Coronary artery (tissue), 2 donors: ENCODE results near the gene S100A2.

Experiments
- DNase-seq: peaks from one replicate; pipeline ENCODE4 v3.0.0-alpha.2; 2017; ENCODE audit warnings: low spot score
- H3K27ac ChIP-seq, 2 donors: fragments of 200-600 bp; sonication (generic); one replicate each; pipeline ENCODE4 v1.5.1; 2016 to 2019
- H3K4me3 ChIP-seq: fragments of 200-600 bp; sonication (generic); 2 replicates; pipeline ENCODE4 v1.5.1; 2016; ENCODE audit warnings: mild to moderate bottlenecking, moderate library complexity
- TF ChIP-seq, protein P1 (sequence below): fragments of 200-600 bp; sonication (generic); IDR thresholded peaks from one replicate; pipeline ENCODE4 v1.5.1; 2019; ENCODE audit warnings: antibody characterized with exemption

S100A2 gene

DNA sequence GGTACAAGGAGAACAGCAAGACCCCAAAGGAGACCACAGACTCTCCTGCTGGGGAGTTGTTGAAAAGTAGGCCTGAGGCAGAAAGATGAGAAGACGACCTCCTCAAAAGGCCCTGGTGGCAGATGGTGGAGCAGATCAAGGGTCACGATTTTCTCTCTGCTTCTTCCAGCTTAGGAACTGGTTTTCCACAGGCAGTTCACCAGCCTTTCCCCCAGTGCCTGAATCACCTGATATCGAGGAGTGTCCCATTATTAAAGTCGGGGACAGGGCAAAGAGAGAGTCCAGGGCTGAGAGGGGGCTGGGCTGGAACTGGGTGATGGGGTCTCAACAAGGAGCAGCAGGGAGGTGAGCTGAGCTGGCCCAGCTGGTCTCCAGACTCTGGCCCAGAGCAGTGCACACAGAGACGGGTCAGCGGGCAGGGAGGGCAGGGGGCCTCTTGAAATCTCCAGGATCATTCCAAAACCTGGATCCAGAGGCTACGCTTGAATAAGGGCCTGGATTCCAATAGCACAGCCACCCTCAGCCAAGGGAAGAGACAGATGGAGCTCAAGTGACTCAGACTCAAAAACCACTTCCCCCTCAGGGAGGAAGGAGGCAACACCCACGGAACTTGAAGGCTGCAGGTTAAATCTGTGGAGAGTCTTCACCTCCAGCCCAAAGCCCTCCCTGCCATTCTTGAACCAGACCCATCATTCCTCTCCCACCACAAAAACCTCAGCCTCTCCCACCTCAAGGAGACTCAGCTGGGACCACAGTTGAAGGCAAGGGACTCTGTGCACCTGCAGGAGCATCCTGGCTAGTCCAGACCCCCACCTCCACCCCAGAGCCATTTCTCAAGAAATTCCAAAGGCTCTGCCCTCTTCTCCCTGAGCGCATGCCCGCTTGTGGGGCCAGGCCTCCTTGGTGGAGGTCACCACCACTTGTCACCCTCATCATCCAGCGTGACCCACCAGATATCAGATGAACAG is 25.0 kb downstream of the S100A2 start, which contains the start of gene S100A5:
TSS of gene S100A5 (minus strand) at position 541 of the 968 bp plus-strand sequence. CDS start 743 bp downstream, outside the sequence.
- no peak for DNase-seq
- peak within 1 kb of the TSS; percentile 24 to 96 for H3K27ac ChIP-seq
- TF ChIP-seq, protein P1, sequence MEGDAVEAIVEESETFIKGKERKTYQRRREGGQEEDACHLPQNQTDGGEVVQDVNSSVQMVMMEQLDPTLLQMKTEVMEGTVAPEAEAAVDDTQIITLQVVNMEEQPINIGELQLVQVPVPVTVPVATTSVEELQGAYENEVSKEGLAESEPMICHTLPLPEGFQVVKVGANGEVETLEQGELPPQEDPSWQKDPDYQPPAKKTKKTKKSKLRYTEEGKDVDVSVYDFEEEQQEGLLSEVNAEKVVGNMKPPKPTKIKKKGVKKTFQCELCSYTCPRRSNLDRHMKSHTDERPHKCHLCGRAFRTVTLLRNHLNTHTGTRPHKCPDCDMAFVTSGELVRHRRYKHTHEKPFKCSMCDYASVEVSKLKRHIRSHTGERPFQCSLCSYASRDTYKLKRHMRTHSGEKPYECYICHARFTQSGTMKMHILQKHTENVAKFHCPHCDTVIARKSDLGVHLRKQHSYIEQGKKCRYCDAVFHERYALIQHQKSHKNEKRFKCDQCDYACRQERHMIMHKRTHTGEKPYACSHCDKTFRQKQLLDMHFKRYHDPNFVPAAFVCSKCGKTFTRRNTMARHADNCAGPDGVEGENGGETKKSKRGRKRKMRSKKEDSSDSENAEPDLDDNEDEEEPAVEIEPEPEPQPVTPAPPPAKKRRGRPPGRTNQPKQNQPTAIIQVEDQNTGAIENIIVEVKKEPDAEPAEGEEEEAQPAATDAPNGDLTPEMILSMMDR, result no peak
- H3K4me3 ChIP-seq, result no peak within 1 kb of the TSS

DNA sequence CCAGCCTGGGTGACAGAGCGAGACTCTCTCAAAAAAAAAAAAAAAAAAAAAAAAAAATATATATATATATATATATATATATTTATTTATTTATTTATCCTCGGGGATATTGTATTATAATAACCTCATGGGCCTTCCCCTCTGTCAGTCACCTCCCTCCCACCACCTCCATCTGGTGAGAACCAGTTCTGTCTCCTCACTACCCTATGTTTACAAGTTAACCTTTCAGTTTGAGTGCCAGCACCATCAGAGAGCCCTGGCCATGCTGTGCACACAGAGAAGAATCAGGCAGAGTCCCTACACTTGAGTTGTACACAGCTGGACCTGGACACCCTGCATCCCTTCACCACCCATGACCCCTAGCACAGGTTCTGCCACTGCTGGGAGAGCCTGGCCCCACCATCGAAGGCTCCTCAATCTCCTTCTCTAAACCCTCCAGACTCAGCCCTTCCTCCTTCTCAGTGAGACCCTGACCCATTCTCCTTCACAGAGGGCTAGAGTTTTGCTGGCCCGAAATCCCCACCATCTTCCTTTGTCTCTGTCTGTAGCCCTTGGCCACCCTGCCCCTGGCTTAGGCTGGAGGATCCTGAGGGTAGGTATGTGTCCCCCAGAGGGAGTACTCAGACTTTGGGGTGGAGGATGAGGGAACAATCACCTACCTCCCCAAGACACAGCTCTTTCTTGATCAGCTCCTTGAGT is 26.1 kb downstream of the S100A2 start:
- TF ChIP-seq, protein P1, result no peak
- no peak overlapping the region for H3K4me3 ChIP-seq
- DNase-seq, result no peak
- H3K27ac ChIP-seq, result peak overlapping the region in 1 of 2 donors; percentile 13

DNA sequence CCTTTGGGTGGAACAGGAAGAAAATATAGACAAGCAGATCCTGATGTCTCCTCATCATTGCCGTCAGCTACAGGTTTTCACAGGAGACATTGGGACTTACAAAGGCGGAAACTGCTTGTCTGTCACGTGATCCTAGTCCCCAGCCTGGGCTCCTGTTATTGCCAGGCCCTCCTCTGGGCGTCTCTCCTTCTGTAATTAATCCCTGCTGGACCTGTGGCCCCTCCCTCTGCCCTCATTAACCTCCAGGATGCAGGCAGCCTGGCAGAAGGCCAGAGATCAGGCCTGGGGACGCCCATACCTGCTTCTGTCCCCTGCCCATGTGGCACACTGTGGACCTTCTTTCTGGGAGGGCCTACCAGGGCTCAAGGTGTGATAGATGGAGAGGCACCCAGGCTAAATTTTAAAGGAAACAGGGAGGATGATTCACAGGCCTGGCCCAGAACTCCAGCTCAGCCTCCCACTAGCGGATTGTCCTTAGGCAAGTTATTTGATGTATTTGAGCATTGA is 27.3 kb downstream of the S100A2 start:
- TF ChIP-seq, protein P1, result no peak

DNA sequence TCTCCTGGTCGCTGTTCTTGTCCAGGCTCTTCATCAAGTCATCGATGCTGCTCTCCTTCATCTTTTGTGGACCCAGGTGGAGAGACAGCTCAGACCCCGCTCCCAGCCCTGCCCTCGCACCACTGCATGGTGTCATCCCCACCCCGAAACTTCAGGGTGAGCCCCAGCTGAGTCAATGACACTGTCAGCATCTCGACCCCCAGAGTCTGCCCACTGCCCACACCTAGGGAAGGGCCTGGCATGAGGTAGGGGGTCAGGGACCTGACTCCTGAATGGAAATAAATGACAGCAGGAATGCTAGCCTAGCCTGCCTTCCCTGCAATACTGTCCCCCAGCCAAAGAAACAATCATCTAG is 28.3 kb downstream of the S100A2 start:
- H3K4me3 ChIP-seq, result no peak overlapping the region
- no peak for DNase-seq
- peak overlapping the region in 1 of 2 donors; percentile 98 for H3K27ac ChIP-seq
- TF ChIP-seq, protein P1, result no peak

More for the DNA sequence above, 27.3 kb downstream of the S100A2 start:
- no peak for DNase-seq
- H3K4me3 ChIP-seq, result no peak overlapping the region
- no peak overlapping the region for H3K27ac ChIP-seq

DNA sequence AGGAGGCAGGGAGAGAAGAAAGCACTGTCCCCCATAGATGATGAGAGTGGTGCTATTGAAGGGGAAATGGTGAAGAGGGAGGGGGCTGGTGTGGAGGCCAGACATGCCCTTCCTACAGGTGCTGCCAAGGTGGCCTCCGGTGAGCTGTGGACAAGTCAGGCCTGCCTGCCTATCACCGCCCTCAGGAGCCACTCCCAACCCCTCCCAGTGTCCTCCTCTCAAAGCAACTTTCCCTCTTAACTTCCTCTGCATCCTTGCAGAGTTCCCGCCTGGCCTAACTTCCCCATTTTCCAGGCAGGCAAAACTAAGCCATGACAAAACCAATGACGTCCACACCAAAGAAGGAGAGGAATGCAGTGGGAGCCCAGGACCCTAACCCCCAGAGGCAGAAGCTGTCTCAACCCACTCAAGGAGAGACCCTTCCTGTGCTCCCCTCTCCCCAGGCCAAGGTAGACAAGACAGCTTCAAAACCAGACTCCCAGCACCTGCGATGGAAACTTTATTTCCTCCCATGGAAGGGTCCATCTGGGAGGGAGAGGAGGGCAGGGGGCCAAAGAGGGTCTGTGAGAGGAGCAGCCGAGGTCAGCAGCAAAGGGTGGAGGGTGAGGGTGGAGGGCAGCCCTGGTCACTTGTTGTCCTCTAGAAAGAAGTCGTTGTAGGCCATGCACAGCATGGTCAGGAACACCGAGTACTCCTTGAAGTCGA is 28.8 kb downstream of the S100A2 start:
- TF ChIP-seq, protein P1, result no peak
- peak overlapping the region; percentile 98 to 99 for H3K27ac ChIP-seq
- DNase-seq, result no peak
- H3K4me3 ChIP-seq, result peak overlapping the region; percentile 90

DNA sequence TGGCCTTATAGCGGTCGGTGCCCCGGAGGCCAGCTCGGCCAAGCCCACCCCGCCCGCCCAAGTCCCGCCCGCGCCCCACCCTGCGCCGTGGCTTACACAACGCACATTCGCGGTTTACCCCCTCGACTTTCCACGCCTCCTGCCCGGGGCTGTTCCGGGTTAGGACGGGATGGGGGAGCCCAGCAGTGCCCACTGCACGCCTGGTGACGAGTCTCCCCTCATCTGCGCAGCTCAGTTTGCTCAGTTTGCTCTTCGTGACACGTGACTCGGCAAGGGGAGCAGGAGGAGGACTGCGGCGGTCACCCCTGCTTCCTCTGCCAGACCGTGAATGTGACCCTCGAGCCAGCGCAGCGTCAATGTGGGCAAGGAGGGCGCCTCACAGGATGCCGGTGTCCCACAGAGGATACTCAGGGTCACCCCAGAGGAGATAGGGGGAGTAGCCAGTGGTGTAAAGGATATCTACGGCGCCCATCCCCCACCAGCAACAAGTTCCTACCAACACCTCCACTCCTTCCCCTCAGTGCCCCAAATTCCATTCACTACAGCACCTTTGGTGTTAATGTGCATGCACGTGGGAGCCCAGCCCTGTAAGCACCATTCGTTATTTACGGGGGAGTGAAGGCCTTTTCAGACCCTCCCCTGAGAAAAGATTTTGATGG is 29.5 kb downstream of the S100A2 start:
- Histone ChIP-seq H3K4me3 (peak overlapping the region; percentile 90), H3K27ac (peak overlapping the region; percentile 98 to 99)
- TF ChIP-seq, protein P1, result no peak
- DNase-seq, result peak; percentile 96
